SK-N-SH treated with all-trans-retinoic acid at 6 μM for 48 hours (cell line): ENCODE data around the gene SV2B.

Experiments
- ATAC-seq: fragments of 200-7000 bp; cut with Tn5 transposase; 3 replicates; pipeline ENCODE4 v1.9.1; 2020; ENCODE audit warnings: mild to moderate bottlenecking, moderate library complexity
- ARNTL ChIP-seq: fragments of 450-650 bp; formaldehyde crosslinking; IDR thresholded peaks from 2 replicates; pipeline ENCODE4 v1.5.0; 2020; ENCODE audit warnings: low read depth, mild to moderate bottlenecking, moderate library complexity, borderline replicate concordance
- BACH2 ChIP-seq: fragments of 250-450 bp; sonication (Bioruptor Pico); IDR thresholded peaks from 2 replicates; pipeline ENCODE4 v1.9.0; 2021; ENCODE audit warnings: mild to moderate bottlenecking, borderline replicate concordance
- CREB5 ChIP-seq: fragments of 250-450 bp; sonication (Bioruptor Pico); IDR thresholded peaks from 2 replicates; pipeline ENCODE4 v1.5.1; 2020; ENCODE audit warnings: low read depth, mild to moderate bottlenecking, moderate library complexity
- CSDC2 ChIP-seq: fragments of 250-450 bp; sonication (Bioruptor Pico); IDR thresholded peaks from 2 replicates; pipeline ENCODE4 v1.5.0; 2020; ENCODE audit warnings: mild to moderate bottlenecking, moderate library complexity
- CSRNP3 ChIP-seq: fragments of 250-450 bp; sonication (Bioruptor Pico); IDR thresholded peaks from 2 replicates; pipeline ENCODE4 v1.5.1; 2021; ENCODE audit warnings: mild to moderate bottlenecking, moderate library complexity
- ESRRG ChIP-seq: fragments of 250-450 bp; sonication (Bioruptor Pico); IDR thresholded peaks from 2 replicates; pipeline ENCODE4 v1.6.1; 2021; ENCODE audit warnings: mild to moderate bottlenecking
- GLIS3 ChIP-seq: fragments of 250-450 bp; sonication (Bioruptor Pico); IDR thresholded peaks from 2 replicates; pipeline ENCODE4 v1.5.0; 2020; ENCODE audit warnings: mild to moderate bottlenecking, moderate library complexity
- ISL1 ChIP-seq: fragments of 250-450 bp; sonication (Bioruptor Pico); IDR thresholded peaks from 2 replicates; pipeline ENCODE4 v2.1.2; 2022; ENCODE audit warnings: mild to moderate bottlenecking, moderate library complexity
- OSR1 ChIP-seq: fragments of 250-450 bp; sonication (Bioruptor Pico); IDR thresholded peaks from 2 replicates; pipeline ENCODE4 v1.8.0; 2022; ENCODE audit warnings: moderate library complexity, mild to moderate bottlenecking, inconsistent platforms
- PATZ1 ChIP-seq: fragments of 250-450 bp; sonication (Bioruptor Pico); IDR thresholded peaks from 2 replicates; pipeline ENCODE4 v1.8.0; 2020; ENCODE audit warnings: mild to moderate bottlenecking, moderate library complexity, borderline replicate concordance
- PPARA ChIP-seq: fragments of 250-450 bp; sonication (Bioruptor Pico); IDR thresholded peaks from 2 replicates; pipeline ENCODE4 v1.5.0; 2020; ENCODE audit warnings: mild to moderate bottlenecking, borderline replicate concordance
- RARB ChIP-seq: fragments of 250-450 bp; sonication (Bioruptor Pico); IDR thresholded peaks from 2 replicates; pipeline ENCODE4 v1.8.0; 2021; ENCODE audit warnings: mild to moderate bottlenecking, moderate library complexity
- SNAI2 ChIP-seq: fragments of 250-450 bp; sonication (Bioruptor Pico); IDR thresholded peaks from 2 replicates; pipeline ENCODE4 v1.5.0; 2020; ENCODE audit warnings: mild to moderate bottlenecking, moderate library complexity
- TCF4 ChIP-seq: fragments of 250-450 bp; sonication (Bioruptor Pico); IDR thresholded peaks from 2 replicates; pipeline ENCODE4 v1.8.0; 2021; ENCODE audit warnings: mild to moderate bottlenecking, moderate library complexity, borderline replicate concordance
- TOX ChIP-seq: fragments of 250-450 bp; sonication (Bioruptor Pico); IDR thresholded peaks from 2 replicates; pipeline ENCODE4 v1.8.0; 2021; ENCODE audit warnings: mild to moderate bottlenecking, moderate library complexity, borderline replicate concordance
- ZC3H10 ChIP-seq: fragments of 250-450 bp; sonication (Bioruptor Pico); IDR thresholded peaks from 2 replicates; pipeline ENCODE4 v1.5.1; 2021; ENCODE audit warnings: mild to moderate bottlenecking, moderate library complexity
- ZFP3 ChIP-seq: fragments of 250-450 bp; sonication (Bioruptor Pico); IDR thresholded peaks from 2 replicates; pipeline ENCODE4 v1.5.0; 2020; ENCODE audit warnings: mild to moderate bottlenecking, moderate library complexity
- ZFP30 ChIP-seq: fragments of 450-650 bp; formaldehyde crosslinking; IDR thresholded peaks from 2 replicates; pipeline ENCODE4 v1.5.0; 2022; ENCODE audit warnings: mild to moderate bottlenecking, moderate library complexity
- ZNF565 ChIP-seq: fragments of 450-650 bp; formaldehyde crosslinking; conservative IDR thresholded peaks from 2 replicates; pipeline ENCODE4 v1.5.0; 2020; ENCODE audit warnings: low read depth, mild to moderate bottlenecking, moderate library complexity
- ZNF70 ChIP-seq: fragments of 450-650 bp; formaldehyde crosslinking; IDR thresholded peaks from 2 replicates; pipeline ENCODE4 v1.5.0; 2020; ENCODE audit warnings: mild to moderate bottlenecking, moderate library complexity
- ZNF8 ChIP-seq: fragments of 450-650 bp; formaldehyde crosslinking; IDR thresholded peaks from 2 replicates; pipeline ENCODE4 v1.5.0; 2020; ENCODE audit warnings: mild to moderate bottlenecking, moderate library complexity

SV2B gene

GRCh38 chr15:91261345-91261744, 161.3 kb downstream of the SV2B start:
- no peak for ATAC-seq

GRCh38 chr15:91263632-91264531, 163.8 kb downstream of the SV2B start:
- no peak; the same call in 2 of the 3 replicates for ATAC-seq
- TF ChIP-seq TOX (CRISPR knock-in tag) (no peak), RARB (no peak), ZFP30 (CRISPR knock-in tag) (no peak), ARNTL (CRISPR knock-in tag) (no peak), ZNF70 (CRISPR knock-in tag) (no peak), SNAI2 (CRISPR knock-in tag) (no peak), ZNF565 (CRISPR knock-in tag) (no peak), ZNF8 (no peak), CSDC2 (CRISPR knock-in tag) (no peak), ISL1 (CRISPR knock-in tag) (no peak), PATZ1 (no peak)

More at GRCh38 chr15:91261345-91261744, 161.3 kb downstream of the SV2B start:
- TF ChIP-seq CREB5 (CRISPR knock-in tag) = no peak
- TF ChIP-seq RARB = no peak
- no peak for TF ChIP-seq OSR1 (CRISPR knock-in tag)
- TF ChIP-seq ISL1 (CRISPR knock-in tag) = no peak
- TF ChIP-seq ZNF8 = no peak
- TF ChIP-seq ARNTL (CRISPR knock-in tag) = no peak
- no peak for TF ChIP-seq GLIS3 (CRISPR knock-in tag)
- no peak for TF ChIP-seq ZC3H10 (CRISPR knock-in tag)
- no peak for TF ChIP-seq TCF4
- TF ChIP-seq PPARA (CRISPR knock-in tag) = no peak
- TF ChIP-seq BACH2 (CRISPR knock-in tag) = no peak

- TF ChIP-seq ZNF8 (no peak), CSRNP3 (CRISPR knock-in tag) (no peak), CSDC2 (CRISPR knock-in tag) (no peak), RARB (no peak), TOX (CRISPR knock-in tag) (no peak), SNAI2 (CRISPR knock-in tag) (no peak)
- no peak for ATAC-seq
Measured at GRCh38 chr15:91264651-91265351, 164.7 kb downstream of the SV2B start.

- ATAC-seq = no peak
- TF ChIP-seq ZFP3 (CRISPR knock-in tag) (no peak), ESRRG (no peak), ZC3H10 (CRISPR knock-in tag) (no peak), CSRNP3 (CRISPR knock-in tag) (no peak), GLIS3 (CRISPR knock-in tag) (no peak), TCF4 (no peak), SNAI2 (CRISPR knock-in tag) (no peak), TOX (CRISPR knock-in tag) (no peak), PPARA (CRISPR knock-in tag) (no peak), ZFP30 (CRISPR knock-in tag) (no peak), ISL1 (CRISPR knock-in tag) (no peak), ZNF565 (CRISPR knock-in tag) (no peak), PATZ1 (no peak), ARNTL (CRISPR knock-in tag) (no peak)
Measured at GRCh38 chr15:91265416-91265940, 165.4 kb downstream of the SV2B start.
